ENCODE results near the gene CPLANE2.
A peak's percentile ranks its signal among the peaks of the same experiment; 100 is the strongest.

CPLANE2 gene

DNA sequence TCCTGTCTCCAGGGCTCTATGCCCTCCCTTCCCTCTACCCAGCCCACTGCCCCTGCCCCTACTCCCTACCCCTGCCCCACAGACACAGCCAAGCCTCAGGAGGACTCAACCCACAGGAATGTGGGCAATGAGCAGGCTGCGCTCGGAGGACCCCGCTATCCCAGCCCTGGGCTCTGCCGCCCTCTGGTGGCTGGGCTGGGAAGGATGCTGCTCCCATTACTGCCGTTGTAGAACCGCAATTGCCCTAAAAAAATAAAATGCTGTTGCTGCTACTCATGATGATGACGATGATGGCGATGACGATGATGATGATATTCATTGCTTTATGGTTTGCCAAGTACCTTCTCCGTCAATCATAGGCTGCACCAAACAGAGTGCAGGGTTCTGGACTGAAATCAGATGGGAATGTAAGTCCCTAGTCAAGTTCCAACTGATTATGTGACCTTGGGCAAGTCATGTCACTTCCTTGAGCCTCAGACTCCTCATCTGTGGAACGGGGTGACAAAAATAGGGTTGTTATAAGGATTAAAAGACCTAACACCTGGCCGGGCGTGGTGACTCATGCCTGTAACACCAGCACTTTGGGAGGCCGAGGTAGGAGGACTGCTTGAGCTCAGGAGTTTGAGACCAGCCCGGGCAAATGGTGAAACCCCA lies 49.1 kb downstream of the CPLANE2 start:
- DNase-seq (ENCODE audit: low read depth), result no peak

DNA sequence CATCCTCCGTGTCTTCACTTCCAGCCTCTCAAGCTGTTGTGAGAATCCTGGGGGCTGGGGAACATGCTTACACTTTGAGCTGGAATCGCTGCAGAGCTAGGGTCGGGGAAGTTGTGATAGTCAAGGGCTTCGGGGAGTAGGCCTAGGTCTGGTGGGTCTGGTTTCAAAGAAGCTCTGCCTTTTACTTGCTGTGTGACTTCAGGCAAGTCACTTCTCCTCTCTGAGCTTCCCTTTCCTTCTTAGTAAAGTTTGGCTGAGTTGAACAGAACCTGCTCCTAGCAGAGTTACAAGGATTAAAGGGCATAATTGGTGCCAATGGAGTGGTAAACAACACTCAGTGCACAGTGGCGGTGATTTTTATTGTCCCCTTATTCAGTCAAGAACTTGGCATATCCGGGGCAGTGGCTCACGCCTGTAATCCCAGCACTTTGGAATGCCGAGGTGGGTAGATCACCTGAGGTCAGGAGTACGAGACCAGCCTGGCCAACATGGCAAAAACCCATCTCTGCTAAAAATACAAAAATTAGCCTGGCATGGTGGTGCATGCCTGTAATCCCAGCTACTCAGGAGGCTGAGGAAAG lies 50.2 kb downstream of the CPLANE2 start:
- DNase-seq (ENCODE audit: low read depth), result no peak

DNA sequence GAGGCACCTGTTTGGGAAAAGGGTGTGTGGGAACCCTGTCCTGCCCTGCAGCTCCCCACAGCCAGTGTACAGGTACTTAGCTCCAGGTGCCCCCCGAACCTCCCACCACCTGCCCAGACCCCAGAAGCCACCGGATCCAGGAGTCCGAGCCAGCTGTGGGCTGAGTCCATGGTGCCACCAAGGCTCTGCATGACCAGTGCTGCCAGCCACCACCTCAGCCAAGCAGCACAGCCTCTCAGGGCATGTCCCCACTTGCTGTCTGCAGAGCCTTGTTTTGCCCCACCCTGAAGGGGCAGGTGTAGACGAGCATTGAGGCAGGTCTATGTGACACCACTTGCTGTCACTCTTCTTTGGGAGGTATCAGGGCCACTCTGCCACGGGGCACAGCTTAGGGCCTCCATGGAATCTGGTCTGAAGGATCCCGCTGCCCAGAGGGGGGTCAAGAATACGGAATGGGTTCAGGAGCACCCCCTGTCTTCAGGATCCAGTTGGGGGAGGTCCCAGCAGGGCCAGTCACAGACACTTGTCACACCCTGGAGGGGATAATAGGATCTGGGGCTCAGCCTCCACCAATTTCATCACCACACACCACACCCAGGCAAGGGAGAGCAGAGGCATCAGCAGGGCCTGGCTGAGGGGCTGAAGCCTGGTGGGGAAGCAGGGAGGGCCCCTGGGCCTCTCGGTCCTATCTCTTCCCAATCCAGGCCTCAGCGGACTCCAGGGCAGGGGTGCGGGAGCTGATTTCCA lies 52.3 kb downstream of the CPLANE2 start:
- DNase-seq (ENCODE audit: low read depth), result no peak

- no peak for DNase-seq (ENCODE audit: low read depth)
These were observed 53.0 kb downstream of the CPLANE2 start for GRCh38 chr1:16183765-16184556.

DNA sequence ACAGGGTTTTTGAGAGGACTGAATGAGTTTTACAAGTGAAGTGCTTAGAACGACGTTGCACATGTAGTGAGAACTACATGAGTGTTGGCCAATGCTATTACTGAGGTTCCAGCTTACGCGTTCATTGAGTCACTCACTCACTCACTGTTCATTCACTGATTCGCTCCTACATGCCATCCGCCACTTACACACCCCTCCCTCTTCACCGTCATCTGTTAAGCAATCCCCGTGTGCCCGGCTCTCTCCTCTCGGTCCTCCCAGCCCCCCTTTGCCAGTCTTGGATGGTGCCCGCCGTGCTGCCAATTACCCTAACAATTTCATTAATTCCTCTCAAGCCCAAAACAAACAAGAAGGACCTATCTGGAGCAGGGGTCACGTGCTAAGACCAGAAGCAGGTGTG lies 53.8 kb downstream of the CPLANE2 start:
- peak; percentile 65 for DNase-seq (ENCODE audit: low read depth)

DNA sequence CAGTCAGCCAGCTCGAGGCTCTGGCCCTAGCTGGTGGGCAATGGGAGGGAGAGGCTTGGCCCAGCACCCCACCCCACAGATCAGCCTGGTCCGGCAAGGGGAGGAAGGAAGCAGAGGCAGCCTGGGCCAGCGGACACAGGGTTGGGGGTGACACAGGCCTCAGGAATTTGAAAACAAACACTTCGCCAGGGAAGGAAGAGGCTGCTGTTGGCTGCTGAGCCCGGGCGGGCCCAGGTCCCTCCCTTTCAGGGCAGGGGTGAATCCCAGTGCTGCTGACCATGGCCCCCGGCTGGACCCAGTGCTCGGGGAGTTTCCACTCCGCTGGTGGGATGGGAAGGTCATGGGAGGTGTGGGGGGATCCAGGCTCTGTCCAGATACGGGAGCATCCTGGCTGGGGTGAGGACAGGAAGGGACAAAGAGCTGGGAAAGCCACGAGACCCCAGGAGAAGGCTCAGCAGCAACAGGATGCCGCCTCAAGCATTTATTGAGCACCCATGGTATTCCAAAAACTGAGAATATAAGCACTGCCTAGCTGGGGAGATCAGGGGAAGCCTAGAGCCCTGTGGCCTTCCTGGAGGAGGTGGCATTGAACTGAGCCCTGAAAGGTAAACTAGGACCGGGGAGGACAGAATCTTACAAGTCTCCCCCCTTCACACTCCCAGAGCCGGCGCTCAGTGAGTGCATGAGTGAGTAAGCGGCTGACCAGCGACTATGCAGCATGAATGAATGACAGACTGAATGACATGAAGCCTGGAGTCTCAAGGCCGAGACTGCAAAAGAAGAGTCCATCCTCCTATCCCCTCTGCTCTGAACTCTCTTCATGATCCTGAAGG lies 54.9 kb downstream of the CPLANE2 start:
- peak; percentile 84 for DNase-seq (ENCODE audit: low read depth)
